ENCODE measurements around the gene TRIM16. TPM values are rescaled to one million over a fixed set of nuclear protein-coding genes. Genes with fewer than 3 reads are reported as not detected.

Gene TRIM16
- total and polyA plus RNA-seq, 2 of the 8 experiments (the other 6 are each of a cell fraction or from before 2014, with no cell fraction given): 15.2 to 29.1 TPM

GRCh38 chr17:15659236-15659635 is 24.9 kb downstream of the TRIM16 start (continued):
- TF ChIP-seq CHD7 (IDR thresholded peaks at IDR 0.05; ENCODE audit: insufficient replicate concordance, low read length) (no peak), GTF2F1 (IDR thresholded peaks at IDR 0.05; ENCODE audit: borderline replicate concordance, low read depth, low read length) (no peak), CBX8 (IDR thresholded peaks at IDR 0.05; ENCODE audit: borderline replicate concordance, low read depth, low read length) (no peak), TBP (IDR thresholded peaks at IDR 0.05; ENCODE audit: low read depth, low read length) (no peak), CEBPB (IDR thresholded peaks at IDR 0.05; ENCODE audit: low read depth, low read length) (no peak), JUND (IDR thresholded peaks at IDR 0.05; ENCODE audit: low read length) (no peak), BCL11A (IDR thresholded peaks at IDR 0.05; ENCODE audit: low read depth in 2 of 2, low read length in 2 of 2) (no peak), CHD1 (IDR thresholded peaks at IDR 0.05; ENCODE audit: low read depth, low read length) (no peak), E2F6 (IDR thresholded peaks at IDR 0.05) (no peak), POU5F1 (IDR thresholded peaks at IDR 0.05; ENCODE audit: low read depth, low read length) (no peak), SIN3A (conservative IDR thresholded peaks at IDR 0.05 in 1 of 2, IDR thresholded peaks at IDR 0.05 in 1 of 2; ENCODE audit: low read depth in 1 of 2, low read length in 2 of 2) (no peak)

Data from H1 (cell line).